ENCODE results near the gene PTPRF.

- TF ChIP-seq CTCF (IDR thresholded peaks at IDR 0.05) (no peak), POLR2A (IDR thresholded peaks at IDR 0.05) (no peak)
These were observed 120.5 kb downstream of the PTPRF start for GRCh38 chr1:43651188-43651587.
